Kidney tubule cell (primary cell): Measurements from ENCODE around the gene RGP1.

Source experiments
- DNase-seq: peaks from one replicate; pipeline ENCODE4 v3.0.0-alpha.2; 2018; ENCODE audit warnings: low spot score

Gene RGP1, protein sequence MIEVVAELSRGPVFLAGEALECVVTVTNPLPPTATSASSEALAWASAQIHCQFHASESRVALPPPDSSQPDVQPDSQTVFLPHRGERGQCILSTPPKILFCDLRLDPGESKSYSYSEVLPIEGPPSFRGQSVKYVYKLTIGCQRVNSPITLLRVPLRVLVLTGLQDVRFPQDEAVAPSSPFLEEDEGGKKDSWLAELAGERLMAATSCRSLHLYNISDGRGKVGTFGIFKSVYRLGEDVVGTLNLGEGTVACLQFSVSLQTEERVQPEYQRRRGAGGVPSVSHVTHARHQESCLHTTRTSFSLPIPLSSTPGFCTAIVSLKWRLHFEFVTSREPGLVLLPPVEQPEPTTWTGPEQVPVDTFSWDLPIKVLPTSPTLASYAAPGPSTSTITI

DNA sequence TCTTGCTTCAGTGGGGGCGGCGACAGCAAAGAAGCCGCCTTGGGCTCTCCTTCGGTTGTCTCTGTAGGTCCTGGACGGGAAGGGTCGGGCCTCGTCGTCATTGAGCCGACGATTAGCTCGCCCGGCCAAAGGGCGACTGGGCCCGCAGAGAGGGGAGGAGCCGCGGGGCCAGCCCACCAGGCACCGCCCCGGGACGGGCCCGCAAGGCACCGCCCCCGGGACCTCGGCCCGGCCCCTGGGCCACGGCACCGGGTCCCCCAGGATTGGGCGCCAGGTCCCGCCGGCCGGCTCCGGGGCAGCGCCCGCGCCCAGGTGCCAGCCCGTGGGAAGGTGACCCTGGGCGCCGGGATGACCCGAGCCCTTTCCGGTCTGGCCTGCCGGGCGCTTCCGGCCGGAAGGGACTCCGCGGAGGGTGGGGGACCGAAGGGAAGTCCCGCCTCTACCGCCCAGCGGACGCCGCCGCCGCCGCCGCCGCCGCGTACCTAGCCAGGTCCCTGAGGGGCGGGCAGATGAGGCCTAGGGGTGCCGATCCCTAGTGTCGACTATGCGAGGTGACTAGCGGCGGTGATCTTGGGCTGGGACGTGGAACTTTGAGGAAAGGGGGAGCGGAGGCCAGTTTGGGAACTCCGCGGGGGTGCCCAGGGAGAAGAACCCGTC, at the start of gene RGP1, which contains the start of gene GBA2:
Gene RGP1 (plus strand): TSS at position 430 of the 657 bp plus-strand sequence. CDS start 469 bp downstream, outside the sequence.
Gene GBA2 (minus strand): TSS at position 371 of the 657 bp plus-strand sequence. CDS start 524 bp downstream, outside the sequence.
- peak; percentile 88 for DNase-seq

DNA sequence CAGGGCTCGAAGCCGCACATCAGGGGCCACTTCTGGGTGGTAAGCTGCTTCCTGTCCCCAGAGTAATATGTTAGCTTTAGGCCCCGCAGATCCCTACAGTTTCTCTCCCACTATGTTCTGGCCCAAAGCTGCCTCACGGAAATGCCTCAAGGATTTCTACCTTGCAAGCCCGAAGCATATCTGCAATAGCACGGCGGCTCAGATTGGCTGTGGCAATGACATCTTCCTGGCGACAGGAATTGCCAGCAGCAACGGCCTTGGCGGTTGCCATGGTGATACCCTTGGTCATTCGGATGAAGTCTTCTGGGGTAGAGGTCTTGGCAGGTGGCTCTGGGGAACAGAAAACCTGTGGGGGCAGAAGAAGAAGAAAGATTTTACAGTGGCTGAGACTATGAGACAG, 49.1 kb upstream of the RGP1 start:
- DNase-seq: no peak

DNA sequence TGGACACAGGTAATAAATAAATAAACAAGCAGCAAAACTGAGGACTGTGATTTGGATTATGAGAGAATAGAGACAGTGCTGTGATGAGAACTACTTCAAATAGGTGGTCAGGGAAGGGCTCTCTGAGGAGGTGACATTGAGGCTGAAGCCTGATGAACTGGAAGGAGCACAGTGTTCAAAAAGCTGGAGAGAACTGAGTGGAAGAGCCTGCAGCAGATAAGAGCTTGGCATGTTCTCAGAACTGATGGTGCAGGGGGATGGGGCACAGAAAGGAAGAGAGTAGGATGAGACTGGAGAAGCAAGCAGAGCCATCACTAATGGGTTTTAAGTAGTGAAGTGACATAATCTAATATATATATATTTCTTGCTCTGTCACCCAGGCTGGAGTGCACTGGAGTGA, 48.1 kb upstream of the RGP1 start:
- no peak for DNase-seq

DNA sequence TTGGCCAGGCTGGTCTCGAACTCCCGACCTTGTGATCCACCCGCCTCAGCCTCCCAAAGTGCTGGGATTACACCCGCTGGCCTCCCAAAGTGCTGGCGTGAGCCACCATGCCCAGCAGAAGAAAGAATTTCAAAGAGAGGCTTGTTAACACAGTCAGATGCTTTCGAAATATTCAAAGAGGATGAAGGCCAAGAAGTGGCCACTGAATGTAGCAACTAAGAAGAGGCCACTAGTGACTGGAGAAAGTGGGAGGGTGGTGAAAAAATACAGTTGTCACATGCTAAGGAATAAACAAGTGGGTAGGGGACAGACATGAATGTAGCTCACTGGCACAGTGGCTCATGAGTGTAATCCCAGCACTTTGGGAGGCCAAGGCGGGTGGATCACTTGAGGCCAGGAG, 46.4 kb upstream of the RGP1 start:
- no peak for DNase-seq

DNA sequence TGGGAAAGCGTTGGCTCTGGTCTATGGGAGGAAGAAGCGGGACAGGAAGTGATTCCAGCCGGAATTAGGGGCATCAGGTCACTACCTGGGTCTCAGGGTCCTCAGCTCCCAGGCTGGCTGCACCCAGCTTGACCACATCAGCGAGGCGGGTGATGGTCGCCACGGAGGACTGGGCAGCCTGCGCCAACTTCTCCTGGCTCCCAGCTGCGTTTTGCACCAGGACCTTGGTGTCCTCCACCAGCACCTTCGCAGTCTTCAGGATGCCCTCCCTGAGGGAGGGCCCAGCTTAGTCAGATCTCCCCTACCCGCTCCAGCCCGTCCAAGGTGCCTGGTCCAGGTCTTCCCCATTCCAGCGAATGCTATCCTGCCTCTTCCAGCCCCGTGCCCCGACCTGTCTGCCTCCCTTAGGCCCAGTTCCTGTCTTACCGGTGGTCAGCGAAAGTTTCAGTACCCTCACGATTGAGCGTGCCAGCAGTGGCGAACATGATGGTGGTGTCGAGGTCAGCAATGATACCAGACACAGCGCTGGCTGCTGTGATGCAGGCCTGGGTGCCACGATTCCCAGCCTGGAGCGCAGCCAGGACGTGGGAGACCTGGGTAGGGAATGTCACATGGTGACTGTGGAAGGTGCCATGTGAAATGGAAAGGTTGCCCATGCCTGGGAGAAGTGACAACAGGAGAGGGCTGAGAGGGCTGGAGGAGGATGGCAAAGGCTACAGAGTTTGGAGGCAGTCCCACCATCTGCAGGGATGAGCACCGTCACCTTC, 45.0 kb upstream of the RGP1 start:
- DNase-seq: no peak

DNA sequence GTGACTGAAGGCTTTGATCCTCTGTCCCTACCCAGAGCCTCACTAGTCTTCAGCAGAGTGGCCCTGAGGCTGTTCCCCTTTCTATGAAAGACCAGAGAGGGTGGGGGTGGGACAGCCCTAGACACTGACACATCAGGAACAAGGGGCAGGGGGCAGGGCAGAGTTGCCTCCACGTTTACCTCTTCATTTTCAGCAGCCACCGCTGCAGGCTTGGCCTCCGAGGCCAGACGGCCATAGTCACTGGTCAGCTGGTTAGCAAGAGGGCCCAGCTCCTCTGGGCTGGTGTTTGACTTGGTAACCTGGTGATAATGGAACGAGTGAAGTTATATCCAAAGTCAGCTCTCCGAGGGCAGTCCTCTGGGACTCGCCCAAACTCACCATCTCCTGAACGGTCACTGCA, 43.7 kb upstream of the RGP1 start:
- DNase-seq: no peak

DNA sequence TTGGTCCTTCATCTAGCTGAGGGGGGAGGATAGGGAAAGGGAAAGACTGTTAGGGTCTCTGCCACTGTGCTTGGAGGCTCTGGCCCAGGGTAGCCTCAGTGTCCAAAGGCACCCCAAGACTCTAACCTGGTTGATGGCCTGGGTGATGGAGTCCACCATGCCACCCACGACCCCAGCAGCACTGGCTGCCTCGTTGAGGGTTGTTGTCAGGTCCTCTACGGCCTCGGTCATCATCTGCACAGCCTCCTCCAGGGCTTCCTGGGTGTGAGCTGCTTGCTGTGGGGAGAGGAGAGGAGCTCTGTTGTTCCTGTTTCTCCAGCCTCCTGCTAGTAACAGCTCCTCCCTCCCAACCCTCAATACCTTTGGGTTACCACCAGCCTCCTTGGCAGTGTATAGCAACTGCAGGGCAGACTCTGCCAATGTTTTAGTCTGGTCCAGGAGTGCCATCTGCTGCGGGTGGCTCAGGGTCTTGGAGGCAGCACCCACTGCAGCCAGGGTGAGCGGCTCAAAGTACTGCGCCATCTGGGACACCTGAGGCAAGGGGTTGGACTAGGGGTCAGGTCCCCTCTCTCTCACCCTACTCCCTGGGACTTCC, 43.2 kb upstream of the RGP1 start:
- no peak for DNase-seq

DNA sequence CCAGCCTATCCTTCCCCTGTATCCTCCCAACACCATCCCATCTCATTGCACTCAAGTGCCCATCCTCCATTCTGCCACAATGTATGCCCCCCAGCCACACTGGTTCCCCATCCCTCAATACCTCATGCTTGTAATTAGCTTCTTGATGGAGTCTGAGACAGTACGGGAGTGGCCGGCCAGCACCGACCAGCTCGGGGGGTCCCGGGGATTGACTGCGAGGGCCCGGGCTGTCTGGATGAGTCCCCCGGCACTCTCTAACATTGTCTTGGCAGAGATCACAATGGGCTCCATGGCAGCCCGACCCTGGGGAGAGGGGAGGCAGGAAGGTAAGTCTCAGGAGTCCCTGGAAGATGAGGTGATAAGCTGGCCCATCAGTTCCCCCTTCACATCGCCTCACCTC, 42.1 kb upstream of the RGP1 start:
- no peak for DNase-seq

DNA sequence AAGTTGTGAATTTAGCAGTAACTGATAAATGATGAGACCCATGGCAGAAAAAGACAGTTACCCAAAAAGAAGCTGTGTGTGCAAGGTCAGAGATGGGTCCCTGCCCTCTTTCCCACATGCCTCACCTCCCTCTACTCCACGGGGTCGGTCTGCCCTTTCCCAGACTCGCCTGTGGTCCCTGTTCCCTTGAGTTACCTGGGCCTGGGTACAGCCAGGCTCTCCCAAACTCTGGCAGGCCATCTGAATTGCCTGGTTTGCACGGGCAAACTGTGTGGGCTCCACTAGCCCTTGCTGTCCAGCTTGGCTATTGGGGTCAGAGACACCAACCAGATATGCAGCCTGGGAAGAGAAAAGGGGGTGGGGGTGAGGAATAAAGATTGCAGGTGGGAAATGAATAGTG, 40.9 kb upstream of the RGP1 start:
- no peak for DNase-seq

DNA sequence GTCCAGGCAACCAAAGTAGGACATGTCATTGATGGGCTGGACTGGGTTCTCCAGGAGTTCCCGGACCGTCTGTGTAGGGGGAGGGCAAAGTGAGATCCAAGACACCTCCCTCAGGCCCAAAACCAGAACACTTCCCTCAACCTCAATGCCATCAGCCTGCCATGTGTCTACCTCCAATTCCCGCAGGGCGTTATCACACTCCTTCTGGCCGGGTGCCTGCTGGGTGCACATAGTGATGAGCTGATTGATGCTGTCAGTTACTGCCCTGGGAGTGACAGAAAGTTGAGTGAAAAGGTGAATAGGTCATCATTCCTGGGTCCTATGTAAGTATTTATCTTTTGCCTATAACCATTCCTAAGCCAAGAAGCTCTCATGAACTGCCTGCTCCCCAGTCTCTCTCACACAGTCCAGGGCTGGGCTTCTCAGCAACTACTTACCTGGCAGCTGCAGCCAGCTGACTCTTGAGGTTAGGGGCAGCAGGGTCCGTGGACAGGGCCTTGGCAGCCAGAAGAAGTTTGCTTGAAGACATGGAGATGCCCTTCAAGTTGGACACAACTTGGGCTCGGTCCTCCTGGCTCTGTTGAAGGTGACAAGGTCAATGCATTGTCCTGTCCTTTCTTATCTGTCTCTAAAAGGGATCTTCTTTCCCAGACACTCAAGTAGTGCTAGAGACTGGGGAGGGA, 38.1 kb upstream of the RGP1 start:
- no peak for DNase-seq

DNA sequence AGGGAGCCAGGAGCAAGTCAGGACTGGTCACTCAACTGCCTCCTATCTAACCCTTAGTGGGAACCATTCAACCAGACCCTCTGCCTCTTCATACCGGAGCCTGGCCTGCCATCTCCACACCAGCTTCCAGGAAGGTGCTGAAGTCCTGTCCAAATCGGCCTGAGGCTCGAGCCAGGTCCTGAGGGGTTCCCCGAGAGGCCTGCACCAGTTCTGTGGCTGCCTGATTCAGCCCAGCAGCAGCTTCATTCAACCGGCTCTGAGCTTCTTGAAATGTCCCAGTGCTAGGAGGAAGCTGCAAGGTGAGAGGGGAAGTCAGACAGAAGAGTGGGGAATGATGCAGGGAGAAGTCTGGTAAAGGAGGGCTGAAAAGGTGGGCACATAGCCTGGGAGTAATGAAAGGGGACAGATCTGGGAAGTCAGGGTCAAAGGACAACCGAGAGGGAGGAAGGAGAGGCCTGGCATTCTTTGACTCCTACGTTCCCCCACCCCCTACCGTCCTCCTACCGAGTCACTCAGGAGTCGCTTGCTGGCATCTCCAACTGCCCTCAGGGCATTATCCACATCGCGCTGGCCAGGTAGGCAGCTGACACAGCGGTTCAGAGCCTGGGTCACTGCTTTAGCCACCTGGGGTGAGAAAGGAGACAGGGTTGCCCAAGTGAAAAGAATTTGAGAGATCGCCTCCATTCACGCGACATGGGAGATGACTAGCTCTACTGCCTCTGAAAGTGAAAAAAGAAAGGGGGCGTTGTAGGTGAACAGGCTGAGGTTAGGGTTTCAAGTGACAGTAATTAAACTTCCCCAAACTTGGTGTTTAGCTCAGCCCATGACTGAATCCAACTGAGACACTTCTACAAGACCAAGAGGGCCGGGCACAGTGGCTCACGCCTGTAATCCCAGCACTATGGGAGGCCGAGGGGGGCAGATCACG, 37.3 kb upstream of the RGP1 start:
- DNase-seq: peak; percentile 53

DNA sequence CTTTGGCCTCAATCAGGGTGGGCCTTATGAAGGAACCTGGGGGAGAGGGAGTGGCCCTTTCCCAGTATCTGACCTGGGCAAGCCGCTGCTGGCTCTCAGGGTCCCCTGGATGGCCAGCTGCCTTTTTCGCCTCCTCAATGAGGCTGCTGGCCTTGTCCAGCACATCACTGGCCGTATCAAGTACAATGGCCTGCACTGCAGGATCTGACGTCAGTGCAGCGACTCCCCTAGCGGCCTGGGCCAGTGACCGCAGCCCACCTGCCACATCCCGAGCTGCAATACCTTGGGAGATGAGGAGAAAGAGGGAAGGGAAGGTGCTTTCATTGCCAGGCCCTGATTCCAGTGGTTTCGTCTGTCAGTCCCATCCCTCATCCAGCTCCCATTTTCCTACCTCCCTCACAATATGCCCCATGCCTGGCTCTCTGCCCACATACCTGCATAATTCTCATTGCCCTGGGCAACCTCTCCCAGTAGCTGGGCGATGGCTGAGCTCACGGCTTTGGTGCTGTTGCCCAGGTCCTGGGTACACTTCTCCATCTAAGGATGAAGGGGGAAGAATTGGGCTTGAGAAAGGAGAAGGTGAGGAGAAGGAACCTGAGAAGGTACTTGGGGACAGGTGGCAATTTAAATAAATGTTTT, 36.2 kb upstream of the RGP1 start:
- no peak for DNase-seq

DNA sequence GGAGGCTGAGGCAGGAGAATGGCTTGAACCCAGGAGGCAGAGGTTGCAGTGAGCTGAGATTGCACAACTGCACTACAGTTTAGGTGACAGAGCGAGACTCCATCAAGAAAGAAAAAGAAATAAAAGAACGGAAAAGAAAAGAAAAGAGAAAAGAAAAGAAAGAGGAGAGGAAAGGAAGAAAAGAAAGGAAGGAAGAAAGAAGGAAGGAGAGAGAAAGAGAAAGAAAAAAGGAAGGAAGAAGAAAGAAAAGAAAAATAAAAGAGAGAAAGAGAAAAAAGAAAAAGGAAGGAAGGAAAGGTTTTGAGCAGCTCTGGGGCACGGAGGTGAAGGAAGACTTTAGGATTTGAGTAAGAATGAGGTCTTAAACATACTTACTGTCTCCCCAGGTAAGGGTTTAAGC, 35.5 kb upstream of the RGP1 start:
- no peak for DNase-seq

DNA sequence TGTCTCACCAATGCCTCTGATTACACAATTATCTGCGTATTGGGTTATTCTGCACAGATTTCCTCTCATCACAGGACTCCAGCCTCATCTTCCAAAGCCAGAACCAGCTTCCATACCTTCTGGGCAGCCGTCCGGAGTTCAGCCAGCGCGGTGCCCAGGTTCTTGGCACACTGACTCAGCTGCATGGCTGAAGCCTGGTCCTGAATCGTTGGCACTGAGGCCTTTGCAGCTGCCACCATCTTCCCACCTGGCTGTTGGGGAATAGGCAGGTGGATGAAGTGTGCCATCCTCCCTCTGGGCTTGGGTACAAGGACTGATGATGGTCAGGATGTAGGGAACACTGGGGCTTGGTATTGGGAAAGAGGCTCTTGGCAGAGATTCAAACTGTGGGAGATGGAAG, 35.0 kb upstream of the RGP1 start:
- DNase-seq: no peak

DNA sequence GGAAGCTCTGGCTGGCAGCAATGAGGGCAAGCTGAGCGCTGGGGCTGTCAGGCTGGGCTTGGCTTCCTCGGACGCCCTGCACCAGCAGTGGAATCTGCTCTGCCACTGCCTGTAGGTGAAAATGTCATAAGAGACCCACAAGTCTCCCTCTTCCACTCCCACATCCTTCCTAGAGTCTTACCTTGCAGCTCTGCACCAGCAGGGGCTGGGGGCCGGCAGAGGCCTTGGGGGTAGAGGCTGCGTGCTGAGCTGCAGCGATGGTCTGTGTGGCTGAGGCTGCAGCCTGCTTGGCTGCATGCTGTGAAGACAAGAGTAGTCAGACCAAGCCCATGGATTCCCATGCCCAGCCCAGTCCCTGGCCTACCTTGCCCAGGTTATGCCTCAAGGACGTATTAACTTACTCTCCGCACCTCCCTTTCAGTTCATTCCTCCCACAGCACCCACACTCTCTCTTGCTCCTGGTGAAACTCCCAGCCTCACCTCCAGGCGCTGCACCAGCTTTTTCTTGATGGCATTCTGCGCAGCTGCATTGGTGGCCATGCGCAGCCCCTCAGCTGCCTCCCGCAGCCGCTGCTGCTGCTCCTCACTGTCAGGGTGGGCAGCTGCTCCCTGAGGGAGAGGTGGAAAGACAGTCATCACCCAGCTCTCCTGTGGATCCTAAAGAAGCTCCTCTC, 34.4 kb upstream of the RGP1 start:
- no peak for DNase-seq

DNA sequence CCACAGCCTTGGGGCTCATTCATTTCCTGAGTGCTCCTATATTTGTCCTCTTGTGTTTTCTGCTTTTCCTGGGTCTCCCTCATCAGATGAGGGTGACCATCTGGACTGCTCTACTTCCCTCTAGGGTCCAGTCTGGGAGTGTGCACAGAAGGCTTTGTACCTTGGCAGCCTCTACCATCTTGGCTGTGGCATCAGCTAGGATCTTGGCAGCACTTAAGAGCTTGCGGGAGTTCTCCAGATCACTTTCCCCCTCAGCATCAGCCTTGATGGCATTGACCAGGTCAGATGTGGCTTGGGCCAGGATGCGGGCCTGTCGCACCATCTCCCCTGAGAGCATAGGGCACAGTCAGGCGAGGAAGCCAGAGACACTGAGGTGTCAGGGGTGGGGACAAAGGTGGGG, 32.9 kb upstream of the RGP1 start:
- no peak for DNase-seq

DNA sequence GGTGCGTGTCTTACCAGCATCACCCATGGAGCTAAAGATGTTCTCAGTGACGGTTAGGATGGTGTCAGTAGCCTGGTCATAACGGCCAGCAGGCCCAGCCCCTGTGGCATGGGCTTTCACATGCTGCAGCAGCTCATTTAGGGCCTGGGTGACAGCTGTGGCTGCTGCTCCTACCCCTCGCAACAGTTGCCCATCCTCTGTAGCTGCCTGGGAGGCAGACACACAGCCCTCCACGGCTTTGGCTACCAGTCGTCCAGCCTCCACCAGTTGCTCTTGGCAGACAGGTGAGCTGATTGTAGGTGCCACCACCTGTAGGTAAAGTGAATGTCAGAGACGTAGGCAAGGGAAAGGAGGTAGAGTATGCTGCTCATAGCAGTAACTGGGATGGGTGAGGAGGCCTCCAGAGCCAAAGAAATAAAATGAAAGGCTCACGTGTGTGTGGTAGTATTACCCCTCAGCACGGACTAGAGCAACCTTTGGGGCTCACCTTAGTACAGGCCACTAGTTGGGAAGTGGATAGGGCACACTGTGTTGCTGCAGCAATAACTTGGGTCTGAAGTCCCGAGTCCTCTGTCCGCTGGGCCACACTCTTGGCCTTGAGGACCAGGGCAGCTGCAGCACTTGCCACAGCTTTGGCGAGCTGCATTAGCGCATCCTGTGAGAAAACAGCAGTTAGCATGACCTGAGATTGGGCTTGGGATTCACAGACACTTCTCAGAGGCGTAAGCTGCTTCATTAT, 31.8 kb upstream of the RGP1 start:
- no peak for DNase-seq

DNA sequence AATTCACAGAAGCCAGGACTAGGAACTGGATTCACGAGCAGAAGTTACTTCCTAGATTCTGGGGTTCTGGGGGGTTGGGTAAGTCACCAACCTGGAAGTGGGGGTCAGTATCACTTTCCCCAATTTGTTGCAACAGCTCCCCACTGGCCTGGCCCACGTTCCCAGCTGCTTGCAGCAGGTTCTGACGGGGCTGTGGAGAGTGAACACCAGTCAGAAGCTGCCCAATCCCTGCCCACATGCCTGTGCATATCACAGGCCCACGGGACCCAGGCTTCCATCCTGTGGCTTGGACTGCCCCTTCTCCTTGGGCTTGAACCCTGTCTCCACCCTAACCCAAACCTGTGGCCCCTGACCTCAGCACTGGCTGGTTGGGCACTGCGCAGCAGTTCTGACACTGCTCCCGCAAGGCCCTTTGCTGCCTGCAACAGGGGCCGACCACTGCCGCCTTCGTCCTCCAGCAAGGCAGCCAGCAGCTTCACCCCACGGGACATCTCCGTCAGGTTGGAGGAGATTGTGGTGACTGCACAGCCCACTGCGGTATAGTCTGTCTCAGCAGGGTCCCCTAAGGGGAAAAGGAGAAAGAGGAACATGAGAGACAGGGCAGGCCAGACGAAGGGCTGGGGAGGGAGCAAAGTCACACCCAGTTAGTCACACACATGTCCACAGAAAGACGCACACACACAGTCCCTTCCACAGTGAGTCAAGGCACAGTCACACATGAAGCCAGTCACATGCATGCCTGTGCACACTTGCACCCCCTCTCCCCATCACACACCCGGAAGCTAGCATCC, 30.2 kb upstream of the RGP1 start:
- no peak for DNase-seq
